GM19467 (cell line): ENCODE measurements around the gene TCF12.
A peak's percentile ranks its signal among the peaks of the same experiment; 100 is the strongest.

Experiments
- ATAC-seq: cut with Tn5 transposase; IDR thresholded peaks from one replicate; pipeline ENCODE4 v1.9.1; 2021; ENCODE audit warnings: mild to moderate bottlenecking, moderate library complexity; ENCODE audit not compliant: unreplicated experiment

Gene TCF12

GRCh38 chr15:57203906-57204305 lies 285.5 kb downstream of the TCF12 start:
- ATAC-seq, result no peak

GRCh38 chr15:57205027-57205855 lies 286.8 kb downstream of the TCF12 start:
- ATAC-seq, result no peak

GRCh38 chr15:57205996-57206395 lies 287.6 kb downstream of the TCF12 start:
- no peak for ATAC-seq

- peak; percentile 54 for ATAC-seq
These were observed 295.4 kb downstream of the TCF12 start for GRCh38 chr15:57213862-57214261.

- ATAC-seq, result no peak
These were observed 296.9 kb downstream of the TCF12 start for GRCh38 chr15:57215326-57215725.

GRCh38 chr15:57215881-57216280 lies 297.4 kb downstream of the TCF12 start:
- no peak for ATAC-seq

GRCh38 chr15:57216288-57216687 lies 297.8 kb downstream of the TCF12 start:
- ATAC-seq, result no peak

GRCh38 chr15:57217778-57218598 lies 299.5 kb downstream of the TCF12 start:
- ATAC-seq, result no peak

- ATAC-seq, result no peak
These were observed 300.6 kb downstream of the TCF12 start for GRCh38 chr15:57218826-57219576.

- ATAC-seq, result no peak
These were observed 301.8 kb downstream of the TCF12 start for GRCh38 chr15:57220205-57220604.

GRCh38 chr15:57221134-57221533 lies 302.7 kb downstream of the TCF12 start:
- no peak for ATAC-seq

GRCh38 chr15:57223345-57223744 lies 304.9 kb downstream of the TCF12 start:
- no peak for ATAC-seq

- ATAC-seq, result no peak
These were observed 305.4 kb downstream of the TCF12 start for GRCh38 chr15:57223887-57224286.

- no peak for ATAC-seq
These were observed 306.2 kb downstream of the TCF12 start for GRCh38 chr15:57224664-57225063.

GRCh38 chr15:57227166-57227565 lies 308.7 kb downstream of the TCF12 start:
- no peak for ATAC-seq

- no peak for ATAC-seq
These were observed 309.5 kb downstream of the TCF12 start for GRCh38 chr15:57227899-57228298.

- ATAC-seq, result no peak
These were observed 310.0 kb downstream of the TCF12 start for GRCh38 chr15:57228395-57228794.

- no peak for ATAC-seq
These were observed 310.6 kb downstream of the TCF12 start for GRCh38 chr15:57229051-57229450.

- ATAC-seq, result no peak
These were observed 313.1 kb downstream of the TCF12 start for GRCh38 chr15:57231559-57231958.

- ATAC-seq, result no peak
These were observed 315.7 kb downstream of the TCF12 start for GRCh38 chr15:57234156-57234555.

- ATAC-seq, result no peak
These were observed 316.7 kb downstream of the TCF12 start for GRCh38 chr15:57235186-57235585.
